Activated T-cell treated with anti-CD3 and anti-CD28 coated beads, Interleukin-2, amount 50 U/mL, for 1 hour (primary cell): ENCODE results near the gene TFEC.
"Not testable (repeated sequence)": the region's sequence is repeated elsewhere in the genome, so short reads cannot be mapped to it uniquely, and the experiment has no call there.

Experiments
- DNase-seq: peaks from one replicate; pipeline ENCODE4 v3.0.0-alpha.2; 2020

The TFEC gene

DNA sequence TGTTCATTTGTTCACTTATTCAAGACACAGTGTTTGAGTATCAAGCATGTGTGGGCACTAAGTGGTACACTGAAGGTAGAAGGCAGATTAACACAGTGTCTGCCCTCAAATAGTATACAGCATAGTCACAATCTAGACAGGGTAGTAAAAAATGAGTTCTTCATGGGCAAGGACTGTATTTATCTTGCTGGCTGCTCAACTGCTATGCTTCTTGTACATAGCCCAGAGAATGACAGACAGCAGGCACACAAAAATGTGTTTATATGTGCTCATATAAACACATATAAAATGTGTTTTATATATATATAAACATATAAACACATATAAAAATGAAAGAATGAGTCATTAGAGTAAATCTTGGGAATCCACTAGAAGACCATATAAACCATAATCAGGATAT, 43.1 kb downstream of the TFEC start:
- no peak for DNase-seq

DNA sequence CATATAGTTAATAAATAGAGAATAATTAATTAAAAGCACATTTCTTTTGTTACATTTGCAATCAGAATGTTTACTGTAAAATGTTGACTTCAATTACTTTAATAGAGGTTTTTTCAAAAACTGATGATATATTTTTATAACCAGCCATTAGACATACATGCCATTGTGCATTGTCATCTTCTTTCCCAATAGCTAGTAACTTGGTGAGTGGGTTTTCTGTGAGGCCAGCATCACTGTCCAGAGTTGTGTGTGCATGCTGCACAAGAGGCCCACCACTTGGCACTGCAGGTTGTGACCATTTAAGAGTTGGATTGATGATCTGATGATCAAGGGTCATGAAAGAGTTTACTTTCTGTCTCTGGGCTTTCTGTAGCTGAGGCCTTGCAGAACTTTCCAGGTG, 46.5 kb downstream of the TFEC start:
- DNase-seq, result no peak

DNA sequence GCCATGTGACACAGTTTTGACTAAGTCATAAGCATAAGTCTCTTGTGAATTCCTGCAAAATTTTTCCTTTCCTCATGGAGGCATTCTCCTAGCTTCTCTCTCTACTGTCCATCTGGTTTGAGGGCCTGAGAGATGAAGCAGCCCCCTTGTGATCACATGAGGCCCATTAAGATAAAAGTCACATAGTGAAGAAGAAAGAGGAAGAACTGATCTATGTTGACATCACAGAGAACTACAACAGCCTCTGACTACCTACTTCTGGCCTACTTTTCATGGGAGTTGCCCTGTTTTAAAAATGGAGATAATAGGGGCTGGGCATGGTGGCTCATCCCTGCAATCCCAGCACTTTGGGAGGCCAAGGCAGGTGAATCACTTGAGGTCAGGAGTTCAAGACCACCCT, 50.4 kb downstream of the TFEC start:
- no peak for DNase-seq

GRCh38 chr7:115976651-115977050, 53.9 kb downstream of the TFEC start:
- DNase-seq, result no peak

DNA sequence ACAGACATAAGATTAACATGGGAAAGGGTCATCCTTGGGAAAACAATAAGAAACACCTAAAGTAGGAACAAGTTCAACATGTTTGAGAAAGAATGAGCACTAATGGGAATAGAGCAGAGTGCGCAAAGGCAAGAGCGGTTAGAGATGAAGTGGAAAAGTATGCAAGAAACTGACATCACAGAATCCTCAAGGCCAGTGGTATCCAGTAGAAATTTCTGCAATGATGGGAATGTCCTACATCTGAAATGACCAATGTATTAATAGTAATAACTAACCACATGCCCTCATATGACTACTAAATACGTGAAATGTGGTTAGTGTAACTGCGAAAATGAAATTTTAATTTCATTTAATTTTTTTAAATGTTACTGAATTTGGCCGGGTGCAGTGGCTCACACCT, 54.8 kb downstream of the TFEC start:
- no peak for DNase-seq

- no peak for DNase-seq
Measured at GRCh38 chr7:115973406-115973805, 57.2 kb downstream of the TFEC start.

DNA sequence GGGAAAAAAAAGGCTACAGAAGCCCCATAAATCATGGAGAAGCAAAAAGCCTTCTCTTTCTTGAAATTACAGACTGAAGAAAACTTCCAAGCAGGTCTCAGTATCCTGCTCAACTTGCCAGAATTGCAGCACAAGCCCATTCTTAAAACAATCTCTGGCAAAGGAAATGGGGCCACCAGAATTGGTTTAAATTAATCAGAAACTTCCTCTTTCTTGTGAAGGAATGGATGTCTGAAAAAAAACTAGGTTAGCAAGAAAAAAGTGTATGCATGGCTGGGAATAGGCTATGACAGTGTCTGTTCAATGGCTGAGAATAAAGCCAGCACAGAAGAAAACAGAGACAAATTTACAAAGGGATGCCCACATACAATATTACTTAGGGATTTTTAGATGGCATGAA, 59.1 kb downstream of the TFEC start:
- no peak for DNase-seq

- DNase-seq, result no peak
Measured at GRCh38 chr7:115968596-115968995, 62.0 kb downstream of the TFEC start.

DNA sequence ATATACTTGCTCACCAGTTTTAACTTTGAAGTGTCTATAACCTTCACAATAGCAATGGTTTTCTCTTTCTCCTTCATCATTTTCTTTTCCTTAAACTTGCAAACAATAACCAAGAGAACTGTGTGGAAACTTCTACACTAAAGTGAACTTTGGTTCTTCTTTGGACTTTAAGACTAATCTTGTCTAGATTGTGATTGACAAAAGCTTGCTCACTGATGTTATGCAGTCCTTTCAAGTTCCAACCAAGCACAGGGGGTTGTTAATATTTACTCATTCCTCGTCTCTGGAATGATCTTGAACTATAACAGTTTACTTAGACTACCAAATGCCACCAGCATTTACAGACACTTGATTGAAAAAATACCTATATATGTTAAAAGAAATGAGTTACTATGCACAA, 62.4 kb downstream of the TFEC start:
- no peak for DNase-seq

- DNase-seq, result no peak
Measured at GRCh38 chr7:115965796-115966475, 64.6 kb downstream of the TFEC start.

DNA sequence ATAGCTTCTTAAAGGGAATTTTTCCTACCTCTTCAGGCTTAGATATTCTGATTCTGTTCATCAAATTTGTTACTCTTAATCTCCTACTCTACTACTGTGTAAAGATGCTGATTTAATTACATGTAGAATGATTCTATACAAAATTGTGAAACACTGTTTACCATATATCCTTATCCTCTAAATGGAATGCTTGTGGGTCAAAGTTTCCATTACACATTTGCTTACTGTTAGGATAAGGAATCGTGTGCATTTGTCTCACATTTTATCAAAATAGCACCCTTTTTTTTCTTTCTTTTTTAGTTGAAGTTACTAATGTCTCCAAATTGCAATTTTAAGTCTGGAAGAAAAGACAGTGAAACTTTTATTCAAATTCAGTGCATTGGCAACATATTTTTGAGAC, 65.3 kb downstream of the TFEC start:
- DNase-seq, result no peak

- DNase-seq, result no peak
Measured at GRCh38 chr7:115964799-115965198, 65.8 kb downstream of the TFEC start.

DNA sequence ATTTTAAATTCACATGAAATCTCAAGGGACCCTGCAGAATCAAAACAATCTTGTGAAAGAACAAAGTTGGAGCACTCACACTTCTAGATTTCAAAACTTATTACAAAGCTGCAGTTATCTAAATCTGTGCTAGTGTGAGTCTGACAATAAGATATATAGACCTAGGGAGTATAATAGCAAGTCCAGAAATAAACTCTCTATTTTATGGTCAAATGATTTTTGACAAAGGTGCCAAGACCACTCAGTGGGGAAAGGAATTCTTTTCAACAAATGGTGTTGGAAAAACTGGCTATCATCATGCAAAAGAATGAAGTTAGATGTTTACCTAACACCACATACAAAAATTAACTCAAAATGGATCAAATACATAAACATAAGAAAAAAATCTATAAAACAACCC, 68.2 kb downstream of the TFEC start:
- DNase-seq, result no peak

GRCh38 chr7:115953592-115954255, 76.8 kb downstream of the TFEC start:
- no peak for DNase-seq

DNA sequence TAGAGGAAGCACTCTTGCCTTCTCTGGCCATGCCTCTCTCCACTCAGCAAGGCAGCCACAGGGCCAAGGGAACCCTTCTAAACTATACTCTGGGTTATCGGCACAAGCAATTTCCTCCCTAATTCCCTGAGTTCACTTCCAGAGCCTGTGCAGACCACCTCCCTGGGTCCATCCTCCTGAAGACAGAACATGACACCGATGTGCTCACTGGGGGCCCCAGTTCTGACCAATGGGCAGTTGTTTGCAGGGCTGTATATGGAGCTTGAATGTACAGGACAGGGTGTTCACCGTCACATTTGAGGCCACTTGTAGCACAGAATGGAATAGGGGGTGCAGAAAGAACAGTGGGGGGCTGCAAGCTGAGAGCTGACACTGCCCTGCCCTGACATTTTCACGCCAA, 77.7 kb downstream of the TFEC start:
- DNase-seq, result no peak

- DNase-seq, result no peak
Measured at GRCh38 chr7:115951547-115951946, 79.0 kb downstream of the TFEC start.

- no peak for DNase-seq
Measured at GRCh38 chr7:115941703-115942268, 88.8 kb downstream of the TFEC start.

- no peak for DNase-seq
Measured at GRCh38 chr7:115940460-115941060, 90.0 kb downstream of the TFEC start.

DNA sequence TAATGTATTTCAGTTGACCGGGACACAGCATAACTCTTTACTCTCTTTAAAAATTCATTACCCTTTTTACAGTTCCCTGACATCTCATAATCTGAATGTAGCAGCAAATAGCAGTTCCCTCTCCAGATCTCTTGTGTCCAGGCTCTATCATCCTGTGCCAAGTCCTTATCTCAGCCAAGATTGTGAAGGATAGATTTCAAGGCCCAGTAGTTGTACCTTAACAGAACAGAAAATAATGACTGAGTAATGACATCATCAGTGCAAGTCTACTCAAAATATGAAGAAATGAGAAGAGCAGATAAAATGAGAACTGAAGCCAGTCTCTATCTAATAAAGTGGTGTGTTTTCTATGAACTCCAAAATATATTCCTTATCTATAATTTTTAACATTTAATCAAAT, 92.6 kb downstream of the TFEC start:
- no peak for DNase-seq

- no peak for DNase-seq
Measured at GRCh38 chr7:115933471-115933870, 97.1 kb downstream of the TFEC start.

GRCh38 chr7:115932880-115933279, 97.7 kb downstream of the TFEC start:
- no peak for DNase-seq

DNA sequence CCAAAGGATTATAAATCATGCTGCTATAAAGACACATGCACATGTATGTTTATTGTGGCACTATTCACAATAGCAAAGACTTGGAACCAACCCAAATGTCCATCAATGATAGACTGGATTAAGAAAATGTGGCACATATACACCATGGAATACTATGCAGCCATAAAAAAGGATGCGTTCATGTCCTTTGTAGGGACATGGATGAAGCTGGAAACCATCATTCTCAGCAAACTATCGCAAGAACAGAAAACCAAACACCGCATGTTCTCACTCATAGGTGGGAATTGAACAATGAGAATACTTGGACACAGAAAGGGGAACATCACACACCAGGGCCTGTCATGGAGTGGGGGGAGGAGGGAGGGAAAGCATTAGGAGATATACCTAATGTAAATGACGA, 100.4 kb downstream of the TFEC start:
- DNase-seq, result not testable (repeated sequence)

DNA sequence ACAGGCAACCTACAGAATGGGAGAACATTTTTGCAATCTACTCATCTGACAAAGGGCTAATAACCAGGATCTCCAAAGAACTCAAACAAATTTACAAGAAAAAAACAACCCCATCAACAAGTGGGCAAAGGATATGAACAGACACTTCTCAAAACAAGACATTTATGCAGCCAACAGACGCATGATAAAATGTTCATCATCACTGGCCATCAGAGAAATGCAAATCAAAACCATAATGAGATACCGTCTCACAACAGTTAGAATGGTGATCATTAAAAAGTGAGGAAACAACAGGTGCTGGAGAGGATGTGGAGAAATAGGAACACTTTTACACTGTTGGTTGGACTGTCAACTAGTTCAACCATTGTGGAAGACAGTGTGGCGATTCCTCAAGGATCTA, 100.8 kb downstream of the TFEC start:
- not testable (repeated sequence) for DNase-seq

- DNase-seq, result no peak
Measured at GRCh38 chr7:115924411-115924810, 106.2 kb downstream of the TFEC start.
